Fibroblast of skin of back (primary cell): Measurements from ENCODE around the gene OTOG.
A peak's percentile ranks its signal among the peaks of the same experiment; 100 is the strongest.

ENCODE experiments used
- DNase-seq: peaks from one replicate; pipeline ENCODE4 v3.0.0-alpha.2; 2013

The OTOG gene

GRCh38 chr11:17668166-17668565 lies 121.1 kb downstream of the OTOG start:
- no peak for DNase-seq

- no peak for DNase-seq
Measured at GRCh38 chr11:17672469-17672868, 125.4 kb downstream of the OTOG start.

GRCh38 chr11:17673951-17674350 lies 126.9 kb downstream of the OTOG start:
- peak; percentile 5 for DNase-seq

GRCh38 chr11:17682848-17683247 lies 135.8 kb downstream of the OTOG start:
- DNase-seq = no peak

GRCh38 chr11:17683377-17684161 lies 136.5 kb downstream of the OTOG start:
- peak; percentile 20 for DNase-seq

- no peak for DNase-seq
Measured at GRCh38 chr11:17684550-17684949, 137.5 kb downstream of the OTOG start.

- no peak for DNase-seq
Measured at GRCh38 chr11:17686231-17686980, 139.3 kb downstream of the OTOG start.

- DNase-seq = no peak
Measured at GRCh38 chr11:17687946-17688670, 141.0 kb downstream of the OTOG start.

- DNase-seq = no peak
Measured at GRCh38 chr11:17691550-17691949, 144.5 kb downstream of the OTOG start.

GRCh38 chr11:17691976-17692375 lies 144.9 kb downstream of the OTOG start:
- no peak for DNase-seq

- DNase-seq = no peak
Measured at GRCh38 chr11:17692931-17693330, 145.9 kb downstream of the OTOG start.

- DNase-seq = no peak
Measured at GRCh38 chr11:17693531-17693930, 146.5 kb downstream of the OTOG start.

- DNase-seq = no peak
Measured at GRCh38 chr11:17694494-17695110, 147.5 kb downstream of the OTOG start.

- DNase-seq = no peak
Measured at GRCh38 chr11:17695454-17696441, 148.7 kb downstream of the OTOG start.

- no peak for DNase-seq
Measured at GRCh38 chr11:17696741-17697140, 149.7 kb downstream of the OTOG start.
